ENCODE data around the gene PKD2L1. TPM values are rescaled to one million over a fixed set of nuclear protein-coding genes. Genes with fewer than 3 reads are reported as not detected.

Gene PKD2L1
- total RNA-seq, 1 experiment from 2014 or later, result not detected

GRCh38 chr10:100356067-100357017, 26.3 kb upstream of the PKD2L1 start:
- H3K79me2 ChIP-seq (ENCODE audit: low read length), result peaks cover 13% of the 10 kb centered on the region; the same call in 1 of the 2 replicates
- H2AFZ ChIP-seq (ENCODE audit: low read length), result no peak overlapping the region
- ChIA-PET POLR2A (ENCODE audit: unreplicated experiment) (no interaction called here), CTCF (no interaction called here)
- ATAC-seq (no peak), DNase-seq (no peak)
- no peak overlapping the region for H3K4me3 ChIP-seq (ENCODE audit: low read length)
- H3F3A ChIP-seq (ENCODE audit: low read length, unreplicated experiment), result no peaks in the 10 kb centered on the region
- H3K27ac ChIP-seq (ENCODE audit: low read length), result no peak overlapping the region
- TF ChIP-seq EZH2 (IDR thresholded peaks at IDR 0.05; ENCODE audit: low read length, unreplicated experiment) (no peak), EZH2phosphoT487 (IDR thresholded peaks at IDR 0.05; ENCODE audit: borderline replicate concordance, low read length) (no peak), CTCF (conservative IDR thresholded peaks at IDR 0.05; ENCODE audit: low read depth, low read length) (no peak)
- H4K20me1 ChIP-seq (ENCODE audit: low read length), result 0 out of 2 replicates have a peak, but pooled peaks cover 6% of the 10 kb centered on the region
- no peak overlapping the region for H3K9ac ChIP-seq (ENCODE audit: low read length)
- H3K4me2 ChIP-seq (ENCODE audit: low read length), result no peak overlapping the region
- H3K36me3 ChIP-seq (ENCODE audit: low read depth, low read length), result peaks cover 65% of the 10 kb centered on the region
- no peaks in the 10 kb centered on the region for H3K9me3 ChIP-seq (ENCODE audit: low read length)
- no peaks in the 10 kb centered on the region for H3K4me1 ChIP-seq (ENCODE audit: insufficient read depth, low read length)
- H3K9me2 ChIP-seq (replicated peaks; ENCODE audit: low read length), result no peaks in the 10 kb centered on the region
- no peaks in the 10 kb centered on the region for H3K27me3 ChIP-seq (ENCODE audit: low read length)
- no TSS peak for BruUV-seq (replicated peaks)
- intact Hi-C loops (cut with micrococcal nuclease), result no loop called here

DNA sequence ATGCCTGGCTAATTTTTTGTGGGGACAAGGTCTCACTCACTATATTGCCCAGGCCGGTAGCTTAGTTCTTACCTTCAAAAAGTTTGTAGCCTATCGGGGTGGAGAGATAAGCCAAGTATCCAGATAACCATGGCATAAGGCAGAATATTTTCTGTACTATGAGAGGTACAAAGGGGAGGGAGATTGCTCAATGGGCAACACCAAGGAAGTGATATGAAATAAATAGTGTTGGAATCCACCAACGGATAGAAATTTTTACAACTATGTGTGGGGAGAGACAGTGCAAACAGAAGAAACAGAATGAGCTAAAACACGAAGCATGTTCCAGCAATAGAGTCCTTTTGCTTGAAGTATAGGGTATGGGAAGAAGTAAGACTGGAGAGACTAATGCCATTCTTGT, 25.1 kb upstream of the PKD2L1 start:
- H3K4me3 ChIP-seq (ENCODE audit: low read length), result no peak overlapping the region
- H3K27me3 ChIP-seq (ENCODE audit: low read length), result no peaks in the 10 kb centered on the region
- H3K27ac ChIP-seq (ENCODE audit: low read length), result no peak overlapping the region
- H2AFZ ChIP-seq (ENCODE audit: low read length), result no peak overlapping the region
- ATAC-seq (no peak), DNase-seq (no peak)
- H4K20me1 ChIP-seq (ENCODE audit: low read length), result peaks cover 17% of the 10 kb centered on the region
- H3K9me2 ChIP-seq (replicated peaks; ENCODE audit: low read length), result no peaks in the 10 kb centered on the region
- H3K9me3 ChIP-seq (ENCODE audit: low read length), result no peaks in the 10 kb centered on the region
- no peak for TF ChIP-seq EZH2phosphoT487 (IDR thresholded peaks at IDR 0.05; ENCODE audit: borderline replicate concordance, low read length)
- POLR2A ChIA-PET (ENCODE audit: unreplicated experiment), result no interaction called here
- no peak overlapping the region for H3K4me2 ChIP-seq (ENCODE audit: low read length)
- H3K79me2 ChIP-seq (ENCODE audit: low read length), result peaks cover 26% of the 10 kb centered on the region
- H3F3A ChIP-seq (ENCODE audit: low read length, unreplicated experiment), result no peaks in the 10 kb centered on the region
- intact Hi-C loops (cut with micrococcal nuclease), result no loop called here
- H3K36me3 ChIP-seq (ENCODE audit: low read depth, low read length), result peaks cover 75% of the 10 kb centered on the region
- no TSS peak for BruUV-seq (replicated peaks)
- peaks cover under 1% of the 10 kb centered on the region; the same call in 1 of the 2 replicates for H3K4me1 ChIP-seq (ENCODE audit: insufficient read depth, low read length)
- CTCF ChIA-PET, result no interaction called here
- no peak overlapping the region for H3K9ac ChIP-seq (ENCODE audit: low read length)

- TF ChIP-seq CTCF (conservative IDR thresholded peaks at IDR 0.05; ENCODE audit: low read depth, low read length) (no peak), EZH2 (IDR thresholded peaks at IDR 0.05; ENCODE audit: low read length, unreplicated experiment) (no peak), EZH2phosphoT487 (IDR thresholded peaks at IDR 0.05; ENCODE audit: borderline replicate concordance, low read length) (no peak)
- Histone ChIP-seq H3K4me3 (ENCODE audit: low read length) (no peak overlapping the region), H3K4me1 (ENCODE audit: insufficient read depth, low read length) (peaks cover 12% of the 10 kb centered on the region), H2AFZ (ENCODE audit: low read length) (no peak overlapping the region), H3K36me3 (ENCODE audit: low read depth, low read length) (peaks cover 76% of the 10 kb centered on the region), H3K9me2 (replicated peaks; ENCODE audit: low read length) (no peaks in the 10 kb centered on the region), H3K27ac (ENCODE audit: low read length) (no peak overlapping the region), H3K79me2 (ENCODE audit: low read length) (peaks cover 37% of the 10 kb centered on the region), H3K27me3 (ENCODE audit: low read length) (no peaks in the 10 kb centered on the region), H3K9ac (ENCODE audit: low read length) (no peak overlapping the region), H3K4me2 (ENCODE audit: low read length) (no peak overlapping the region), H3F3A (ENCODE audit: low read length, unreplicated experiment) (no peaks in the 10 kb centered on the region), H4K20me1 (ENCODE audit: low read length) (peaks cover 29% of the 10 kb centered on the region), H3K9me3 (ENCODE audit: low read length) (no peaks in the 10 kb centered on the region)
- ATAC-seq, result no peak
- intact Hi-C loops (cut with micrococcal nuclease), result no loop called here
- CTCF ChIA-PET, result no interaction called here
- BruUV-seq (replicated peaks), result no TSS peak
- POLR2A ChIA-PET (ENCODE audit: unreplicated experiment), result no interaction called here
- no peak for DNase-seq
Measured at GRCh38 chr10:100353770-100354485, 23.9 kb upstream of the PKD2L1 start.
